H7 (cell line): ENCODE data around the gene RGS16. TPM values are rescaled to one million over a fixed set of nuclear protein-coding genes. Genes with fewer than 3 reads are reported as not detected.

Experiments
- DNase-seq: peaks from one replicate; pipeline ENCODE4 v3.0.0; 2012
- H3K27me3 ChIP-seq: 2 replicates; pipeline ENCODE4 v1.6.0; 2011; ENCODE audit warnings: mild to moderate bottlenecking, low read length; ENCODE audit not compliant: control insufficient read depth, insufficient read depth
- H3K36me3 ChIP-seq: replicated peaks from 2 replicates; pipeline ENCODE4 v1.5.1; 2011; ENCODE audit warnings: low read length; ENCODE audit not compliant: control insufficient read depth, insufficient read depth
- H3K4me3 ChIP-seq: 2 replicates; pipeline ENCODE4 v1.5.1; 2011; ENCODE audit warnings: low read depth, mild to moderate bottlenecking, control low read depth, low read length, moderate library complexity; ENCODE audit not compliant: insufficient read depth
- total RNA-seq: library from RNA; depleted of rRNA; stranded (reverse); fragments of >200 nt; shearing (Covaris generic); gene quantifications from 2 replicates; pipeline ENCODE4 v1.2.3, GENCODE V29; 2014

Gene RGS16
- total RNA-seq, 1 experiment from 2014 or later: 29.1 TPM

DNA sequence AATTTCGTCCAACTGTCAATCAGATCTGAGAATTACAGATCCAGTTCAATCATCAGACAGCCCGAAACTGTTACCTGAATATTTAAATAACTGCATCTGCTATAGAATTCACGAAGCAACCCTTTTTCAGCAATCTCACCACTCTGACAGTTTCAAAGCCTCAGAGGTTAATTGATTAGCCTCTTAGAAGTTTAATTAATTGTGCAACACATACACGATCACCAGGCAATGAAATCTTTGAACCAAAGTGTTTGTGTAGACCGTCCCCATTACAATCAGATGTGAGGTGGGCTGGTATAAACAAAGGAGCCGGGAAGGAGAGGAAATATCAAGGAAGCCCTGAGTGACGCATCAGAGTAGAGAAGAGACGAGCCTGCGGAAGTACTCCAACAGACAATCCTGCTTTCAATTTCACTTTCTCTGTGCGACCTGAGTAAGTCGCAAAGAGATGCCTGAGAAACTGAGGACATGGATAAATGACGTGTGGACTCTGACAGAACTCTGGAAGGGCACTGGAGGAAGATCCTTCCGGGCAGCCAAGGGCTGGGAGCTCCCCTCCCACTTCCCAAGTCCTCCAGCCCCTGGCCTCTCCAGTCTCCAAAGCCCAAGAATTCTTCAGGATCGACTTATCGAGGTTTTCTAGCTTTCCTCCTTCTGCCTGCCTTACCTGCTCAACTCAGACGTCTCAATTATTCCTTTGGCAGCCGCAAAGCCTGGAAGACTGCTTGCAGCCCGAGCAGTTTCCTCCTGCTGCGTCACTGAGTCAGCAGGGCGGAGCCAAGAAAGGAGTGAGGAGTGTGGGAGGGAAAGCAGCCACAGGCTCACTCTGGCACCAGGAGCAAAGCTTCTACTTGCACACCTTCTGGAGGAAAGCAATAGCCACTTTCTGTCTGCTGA lies 15.4 kb downstream of the RGS16 start, which contains the start of gene RNASEL:
TSS of gene RNASEL (minus strand) at position 757 of the 897 bp plus-strand sequence. CDS start 2,450 bp downstream, outside the sequence.
- H3K27me3 ChIP-seq: no peaks in the 10 kb centered on the region

GRCh38 chr1:182587666-182588499 lies 16.3 kb downstream of the RGS16 start:
- no peak for DNase-seq
- Histone ChIP-seq H3K27me3 (no peaks in the 10 kb centered on the region), H3K4me3 (no peak overlapping the region), H3K36me3 (no peaks in the 10 kb centered on the region)

More for the DNA sequence above, 15.4 kb downstream of the RGS16 start, which contains the start of gene RNASEL:
- Histone ChIP-seq H3K4me3 (peak within 1 kb of the TSS; percentile 32), H3K36me3 (no peaks in the 10 kb centered on the region)
- DNase-seq: peak; percentile 47

GRCh38 chr1:182587093-182587492 lies 17.1 kb downstream of the RGS16 start:
- H3K36me3 ChIP-seq: no peaks in the 10 kb centered on the region
- DNase-seq: no peak
- H3K27me3 ChIP-seq: no peaks in the 10 kb centered on the region
- H3K4me3 ChIP-seq: no peak overlapping the region

DNA sequence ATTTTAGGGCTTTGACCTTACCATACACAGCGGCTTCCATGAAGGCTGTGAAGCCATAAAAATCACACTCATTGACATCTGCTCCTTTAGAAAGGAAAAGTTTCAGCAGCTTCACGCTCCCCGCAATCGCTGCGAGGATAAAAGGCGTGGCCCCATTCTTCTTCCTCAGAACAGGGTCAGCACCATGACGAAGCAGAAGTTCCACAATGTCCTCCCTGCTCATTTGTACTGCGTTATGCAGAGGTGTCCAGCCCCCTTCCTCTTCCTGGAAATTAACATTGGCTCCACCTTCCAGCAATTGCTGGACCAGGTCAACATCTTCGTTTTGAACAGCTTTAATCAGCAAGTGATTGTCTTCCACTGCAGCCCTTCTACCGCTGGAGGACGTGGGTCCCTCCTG lies 17.8 kb downstream of the RGS16 start:
- DNase-seq: no peak
- no peaks in the 10 kb centered on the region for H3K36me3 ChIP-seq
- H3K27me3 ChIP-seq: no peaks in the 10 kb centered on the region
- H3K4me3 ChIP-seq: no peak overlapping the region

GRCh38 chr1:182584746-182585145 lies 19.4 kb downstream of the RGS16 start:
- H3K36me3 ChIP-seq: no peaks in the 10 kb centered on the region
- no peak overlapping the region for H3K4me3 ChIP-seq
- no peaks in the 10 kb centered on the region for H3K27me3 ChIP-seq
- DNase-seq: no peak

GRCh38 chr1:182580736-182581135 lies 23.5 kb downstream of the RGS16 start:
- Histone ChIP-seq H3K27me3 (no peaks in the 10 kb centered on the region), H3K4me3 (no peak overlapping the region), H3K36me3 (no peaks in the 10 kb centered on the region)
- DNase-seq: no peak

GRCh38 chr1:182575540-182576149 lies 28.5 kb downstream of the RGS16 start:
- no peaks in the 10 kb centered on the region for H3K27me3 ChIP-seq
- no peak for DNase-seq
- no peaks in the 10 kb centered on the region for H3K36me3 ChIP-seq
- no peak overlapping the region for H3K4me3 ChIP-seq

DNA sequence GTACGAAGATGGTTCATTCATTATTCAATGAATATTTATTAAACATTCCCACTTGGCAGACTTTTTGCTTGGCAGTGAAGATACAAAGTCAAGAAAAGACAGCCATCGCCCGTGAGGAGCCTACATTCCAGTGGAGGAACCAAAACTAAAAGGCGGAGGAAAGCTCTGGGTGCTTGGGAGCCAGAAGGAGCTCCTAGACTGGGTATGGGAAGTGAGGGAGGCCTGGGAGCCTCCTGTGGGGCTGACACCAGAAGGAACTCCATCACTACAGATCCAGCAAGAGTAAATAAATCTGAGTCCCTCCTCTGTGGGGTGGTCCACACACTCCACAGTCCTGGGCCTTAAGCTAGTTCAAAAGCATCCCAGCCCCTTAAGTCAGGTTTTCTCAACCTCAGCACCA lies 30.0 kb downstream of the RGS16 start:
- Histone ChIP-seq H3K4me3 (no peak overlapping the region), H3K27me3 (no peaks in the 10 kb centered on the region), H3K36me3 (no peaks in the 10 kb centered on the region)
- DNase-seq: no peak

DNA sequence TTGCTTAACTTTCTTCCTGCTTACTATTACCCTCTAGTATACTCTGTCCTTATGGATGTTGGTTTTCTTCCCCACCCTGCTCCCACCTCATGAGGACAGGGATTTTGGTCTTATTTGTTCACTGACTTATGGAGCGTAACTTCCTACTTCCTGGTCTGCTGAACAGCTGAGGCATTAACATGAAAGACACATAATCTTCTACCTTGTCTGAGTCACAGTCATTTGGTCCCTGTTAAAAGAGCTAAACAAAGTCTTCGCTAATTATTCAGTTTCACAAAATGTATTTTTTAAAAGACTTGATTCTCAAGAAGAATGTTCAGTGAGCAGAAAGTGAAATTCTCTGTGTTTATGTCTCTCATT lies 33.6 kb downstream of the RGS16 start:
- Histone ChIP-seq H3K36me3 (no peaks in the 10 kb centered on the region), H3K4me3 (no peak overlapping the region), H3K27me3 (no peaks in the 10 kb centered on the region)
- no peak for DNase-seq

- no peaks in the 10 kb centered on the region for H3K36me3 ChIP-seq
- DNase-seq: no peak
- no peaks in the 10 kb centered on the region for H3K27me3 ChIP-seq
- no peak overlapping the region for H3K4me3 ChIP-seq
Measured at GRCh38 chr1:182569939-182570610, 34.1 kb downstream of the RGS16 start.

GRCh38 chr1:182568647-182569284 lies 35.4 kb downstream of the RGS16 start:
- no peaks in the 10 kb centered on the region for H3K36me3 ChIP-seq
- no peaks in the 10 kb centered on the region for H3K27me3 ChIP-seq
- DNase-seq: no peak
- H3K4me3 ChIP-seq: no peak overlapping the region

DNA sequence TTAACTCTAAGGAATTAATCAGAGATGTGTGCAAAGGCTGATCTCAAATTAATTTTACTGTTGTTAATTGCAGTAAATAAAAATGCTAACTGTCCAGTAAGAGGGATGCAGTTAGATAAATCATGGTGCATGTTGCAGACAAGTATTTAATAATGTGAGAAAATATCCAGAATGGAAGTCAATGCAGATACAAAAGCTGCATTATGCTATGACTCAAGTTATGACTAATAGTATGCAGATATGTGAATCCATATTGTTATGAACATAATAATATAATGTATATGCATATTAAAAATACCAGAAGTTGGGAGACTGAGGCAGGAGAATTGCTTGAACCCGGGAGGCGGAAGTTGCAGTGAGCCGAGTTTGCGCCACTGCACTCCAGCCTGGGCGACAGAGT lies 36.6 kb downstream of the RGS16 start:
- DNase-seq: no peak
- Histone ChIP-seq H3K4me3 (no peak overlapping the region), H3K36me3 (no peaks in the 10 kb centered on the region), H3K27me3 (no peaks in the 10 kb centered on the region)

- H3K27me3 ChIP-seq: no peaks in the 10 kb centered on the region
- no peaks in the 10 kb centered on the region for H3K36me3 ChIP-seq
- no peak overlapping the region for H3K4me3 ChIP-seq
- no peak for DNase-seq
Measured at GRCh38 chr1:182565537-182565936, 38.7 kb downstream of the RGS16 start.
